GM13976 (cell line): ENCODE measurements around the gene ALG3.

Source experiments
- DNase-seq: peaks from one replicate; pipeline ENCODE4 v3.0.0; 2012; ENCODE audit warnings: low spot score
- in situ Hi-C: fragments of 300-500 bp; cut with MboI; formaldehyde crosslinking; loops from one replicate; pipeline ENCODE4 v1.12.0; 2022; ENCODE audit warnings: low sequenced_read_pairs, mixed read lengths, inconsistent platforms; ENCODE audit not compliant: unreplicated experiment
- TF ChIP-seq, protein P1 (sequence below): IDR thresholded peaks from 2 replicates; pipeline ENCODE4 v1.5.1; 2012; ENCODE audit warnings: borderline replicate concordance, mild to moderate bottlenecking; ENCODE audit not compliant: insufficient read depth; ENCODE audit errors: extremely low read depth, missing control alignments, control extremely low read depth

The ALG3 gene

GRCh38 chr3:184250167-184250828 is 1.5 kb upstream of the ALG3 start:
- peak; percentile 90 for DNase-seq
- TF ChIP-seq, protein P1, sequence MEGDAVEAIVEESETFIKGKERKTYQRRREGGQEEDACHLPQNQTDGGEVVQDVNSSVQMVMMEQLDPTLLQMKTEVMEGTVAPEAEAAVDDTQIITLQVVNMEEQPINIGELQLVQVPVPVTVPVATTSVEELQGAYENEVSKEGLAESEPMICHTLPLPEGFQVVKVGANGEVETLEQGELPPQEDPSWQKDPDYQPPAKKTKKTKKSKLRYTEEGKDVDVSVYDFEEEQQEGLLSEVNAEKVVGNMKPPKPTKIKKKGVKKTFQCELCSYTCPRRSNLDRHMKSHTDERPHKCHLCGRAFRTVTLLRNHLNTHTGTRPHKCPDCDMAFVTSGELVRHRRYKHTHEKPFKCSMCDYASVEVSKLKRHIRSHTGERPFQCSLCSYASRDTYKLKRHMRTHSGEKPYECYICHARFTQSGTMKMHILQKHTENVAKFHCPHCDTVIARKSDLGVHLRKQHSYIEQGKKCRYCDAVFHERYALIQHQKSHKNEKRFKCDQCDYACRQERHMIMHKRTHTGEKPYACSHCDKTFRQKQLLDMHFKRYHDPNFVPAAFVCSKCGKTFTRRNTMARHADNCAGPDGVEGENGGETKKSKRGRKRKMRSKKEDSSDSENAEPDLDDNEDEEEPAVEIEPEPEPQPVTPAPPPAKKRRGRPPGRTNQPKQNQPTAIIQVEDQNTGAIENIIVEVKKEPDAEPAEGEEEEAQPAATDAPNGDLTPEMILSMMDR = peak; percentile 87
- in situ Hi-C loops = no loop called here

DNA sequence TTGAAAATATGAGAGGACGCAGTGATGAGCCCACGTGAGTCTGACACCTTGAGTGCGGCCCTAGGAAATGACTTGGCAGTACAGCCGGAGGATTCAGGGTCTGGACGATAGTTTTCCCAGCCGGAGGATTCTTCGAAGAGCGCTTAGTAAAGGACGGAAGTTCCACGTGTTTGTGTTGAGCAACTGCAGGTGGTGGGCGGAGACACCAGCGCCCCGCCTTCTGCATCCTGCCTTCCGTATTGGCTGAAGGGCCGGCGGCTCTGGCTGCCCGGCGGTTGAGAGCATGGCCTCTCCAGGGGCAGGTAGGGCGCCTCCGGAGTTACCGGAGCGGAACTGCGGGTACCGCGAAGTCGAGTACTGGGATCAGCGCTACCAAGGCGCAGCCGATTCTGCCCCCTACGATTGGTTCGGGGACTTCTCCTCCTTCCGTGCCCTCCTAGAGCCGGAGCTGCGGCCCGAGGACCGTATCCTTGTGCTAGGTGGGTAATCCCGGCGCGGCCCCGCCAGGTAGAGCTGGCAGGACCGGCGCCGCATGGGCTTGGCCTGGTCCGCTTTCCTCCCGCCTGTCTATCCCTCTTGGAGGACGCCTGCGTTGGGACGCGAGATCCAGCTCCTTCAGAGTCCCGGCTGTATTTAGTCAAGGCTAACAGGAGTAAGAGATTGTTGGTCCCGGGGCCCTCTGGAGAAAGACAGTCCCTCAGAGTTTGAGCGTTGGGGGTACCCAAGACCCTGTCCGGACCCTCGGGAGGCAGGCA is 827 bp upstream of the ALG3 start, which contains the start of gene EEF1AKMT4:
TSS of gene EEF1AKMT4 (plus strand) at position 261 of the 755 bp plus-strand sequence. CDS start at position 284, 23 bp downstream.
- TF ChIP-seq, protein P1 = peak; percentile 30
- peak; percentile 97 for DNase-seq
- in situ Hi-C loops = loop anchor here (25.0 kb wide), 1 partner anchor 362 kb away; the partner anchor contains the start of gene PARL

GRCh38 chr3:184242297-184242685 is 6.5 kb downstream of the ALG3 start:
- DNase-seq = no peak
- in situ Hi-C loops = loop anchor here (25.0 kb wide), 1 partner anchor 355 kb away; the partner anchor contains the start of gene PARL
- TF ChIP-seq, protein P1 = no peak

DNA sequence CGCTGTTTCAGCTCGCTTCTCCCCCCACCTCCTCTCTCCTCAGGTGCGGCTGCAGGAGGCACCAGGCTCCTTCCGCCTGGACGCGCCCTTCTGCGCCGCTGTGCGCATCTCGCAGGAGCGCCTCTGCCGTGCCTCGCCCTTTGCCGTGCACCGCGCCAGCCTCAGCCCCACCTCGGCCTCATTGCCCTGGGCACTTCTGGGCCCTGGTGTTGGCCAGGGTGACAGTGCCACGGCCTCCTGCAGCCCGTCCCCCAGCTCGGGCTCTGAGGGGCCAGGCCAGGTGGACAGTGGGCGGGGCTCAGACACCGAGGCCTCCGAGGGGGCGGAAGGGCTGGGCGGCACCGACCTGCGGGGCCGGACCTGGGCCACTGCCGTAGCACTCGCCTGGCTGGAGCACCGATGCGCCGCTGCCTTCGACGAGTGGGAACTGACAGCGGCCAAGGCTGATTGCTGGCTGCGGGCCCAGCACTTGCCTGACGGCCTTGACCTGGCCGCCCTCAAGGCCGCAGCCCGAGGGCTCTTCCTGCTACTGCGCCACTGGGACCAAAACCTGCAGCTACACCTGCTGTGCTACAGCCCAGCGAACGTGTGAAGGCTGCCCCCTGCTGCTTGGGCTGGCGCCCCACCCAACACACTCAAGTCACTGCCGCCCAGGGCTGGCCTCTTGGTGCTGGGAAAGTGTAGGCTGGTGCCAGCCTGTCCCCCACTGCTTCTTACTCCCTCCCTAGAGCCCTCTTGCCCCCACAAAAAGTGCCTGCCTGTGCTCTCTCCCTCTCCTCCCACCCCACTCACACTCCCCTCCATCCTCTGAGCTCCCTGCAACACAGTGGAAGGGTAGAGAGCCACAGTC is 7.1 kb downstream of the ALG3 start:
- in situ Hi-C loops = loop anchor here (25.0 kb wide), 1 partner anchor 354 kb away; the partner anchor contains the start of gene PARL

DNA sequence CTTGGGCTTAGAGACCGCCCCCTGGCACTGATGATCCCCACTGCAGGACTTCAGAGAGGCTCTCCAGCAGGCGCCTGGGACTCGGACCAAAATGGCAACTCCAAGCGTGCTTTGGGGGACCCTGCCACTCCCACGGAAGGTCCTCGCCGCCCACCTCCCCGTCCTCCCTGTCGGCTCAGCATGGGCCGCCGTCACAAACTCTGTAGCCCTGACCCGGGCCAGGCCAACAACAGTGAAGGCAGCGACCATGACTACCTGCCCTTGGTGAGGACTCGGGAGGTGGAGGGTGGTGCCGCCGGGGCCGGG is 7.7 kb downstream of the ALG3 start:
- DNase-seq = no peak
- TF ChIP-seq, protein P1 = no peak
- in situ Hi-C loops = loop anchor here (25.0 kb wide), 1 partner anchor 354 kb away; the partner anchor contains the start of gene PARL

More for the DNA sequence above, 7.1 kb downstream of the ALG3 start:
- DNase-seq = peak; percentile 59
- TF ChIP-seq, protein P1 = peak; percentile 56
